CD14-positive monocyte (primary cell): ENCODE measurements around the gene BICD1. TPM values are rescaled to one million over a fixed set of nuclear protein-coding genes. Genes with fewer than 3 reads are reported as not detected.

ENCODE experiments used
- DNase-seq, 3 donors: peaks; one replicate each; pipeline ENCODE4 v3.0.0-alpha.2; 2011 to 2022
- H2AFZ ChIP-seq: 2 replicates; pipeline ENCODE4 v1.6.0; 2012; ENCODE audit warnings: mild to moderate bottlenecking, low read depth, low read length, inconsistent platforms; ENCODE audit not compliant: insufficient read depth, poor library complexity, severe bottlenecking
- H3K27ac ChIP-seq, 2 donors: 1 replicate in 1 of 2; 2 replicates in 1 of 2; pipeline ENCODE4 v1.5.1; 2012 to 2013; ENCODE audit warnings: low read length in 2 of 2, control low read depth in 1 of 2, inconsistent platforms in 1 of 2, low read depth in 1 of 2, mild to moderate bottlenecking in 1 of 2
- H3K27me3 ChIP-seq, 2 donors: one replicate each; pipeline versions ENCODE4 v1.6.0 to v1.6.1; 2011 to 2013; ENCODE audit warnings: low read length in 2 of 2; ENCODE audit not compliant: control insufficient read depth in 2 of 2, insufficient read depth in 2 of 2
- H3K36me3 ChIP-seq, 2 donors: replicated peaks in 1 of 2; 1 replicate in 1 of 2; 2 replicates in 1 of 2; pipeline versions ENCODE4 v1.5.1 to v1.6.1; 2012 to 2013; ENCODE audit warnings: low read length in 2 of 2, control low read depth in 1 of 2, inconsistent platforms in 1 of 2, mild to moderate bottlenecking in 1 of 2; ENCODE audit not compliant: insufficient read depth in 2 of 2, control insufficient read depth in 1 of 2
- H3K4me1 ChIP-seq, 2 donors: 1 replicate in 1 of 2; 2 replicates in 1 of 2; pipeline versions ENCODE4 v1.5.1 to v1.6.1; 2012 to 2013; ENCODE audit warnings: low read length in 2 of 2, control low read depth in 1 of 2, inconsistent platforms in 1 of 2, mild to moderate bottlenecking in 1 of 2, moderate library complexity in 1 of 2; ENCODE audit not compliant: insufficient read depth in 2 of 2, control insufficient read depth in 1 of 2
- H3K4me2 ChIP-seq: replicated peaks from 2 replicates; pipeline ENCODE3; 2012; ENCODE audit warnings: low read length, moderate library complexity, mild to moderate bottlenecking; ENCODE audit not compliant: poor library complexity, severe bottlenecking; ENCODE audit errors: extremely low read depth
- H3K4me3 ChIP-seq, 3 experiments: fragments of 200-600 bp in 1 of 3; sonication (generic) in 1 of 3; replicated peaks in 1 of 3; 1 replicate in 2 of 3; 2 replicates in 1 of 3; pipeline ENCODE4 v1.5.1; 2011 to 2013; ENCODE audit warnings: low read length in 3 of 3, mild to moderate bottlenecking in 3 of 3, control low read depth in 2 of 3, low read depth in 2 of 3, inconsistent platforms in 1 of 3, moderate library complexity in 1 of 3
- H3K79me2 ChIP-seq: 2 replicates; pipeline ENCODE4 v1.6.0; 2012; ENCODE audit warnings: mild to moderate bottlenecking, control low read depth, inconsistent platforms, low read length, moderate library complexity; ENCODE audit not compliant: insufficient read depth
- H3K9ac ChIP-seq: 2 replicates; pipeline ENCODE4 v1.6.0; 2017; ENCODE audit warnings: low read length, mild to moderate bottlenecking; ENCODE audit not compliant: insufficient read depth, poor library complexity, severe bottlenecking
- H3K9me3 ChIP-seq, 2 donors: replicated peaks in 1 of 2; 1 replicate in 1 of 2; 2 replicates in 1 of 2; pipeline versions ENCODE4 v1.5.1 to v1.6.1; 2012 to 2013; ENCODE audit warnings: low read length in 2 of 2, control low read depth in 1 of 2; ENCODE audit not compliant: control insufficient read depth in 1 of 2, insufficient read depth in 1 of 2
- H4K20me1 ChIP-seq: 2 replicates; pipeline ENCODE4 v1.6.0; 2012; ENCODE audit warnings: mild to moderate bottlenecking, low read length, control low read depth, moderate library complexity; ENCODE audit not compliant: insufficient read depth
- H3K27ac Mint-ChIP-seq, 7 donors: one replicate each; pipeline ENCODE4 v1.8.0; 2020; ENCODE audit warnings: mild to moderate bottlenecking in 7 of 7, mixed read lengths in 7 of 7, moderate library complexity in 6 of 7, inconsistent platforms in 2 of 7
- H3K27me3 Mint-ChIP-seq, 3 donors: one replicate each; pipeline ENCODE4 v1.8.0; 2021 to 2022; ENCODE audit warnings: low read depth in 3 of 3, mild to moderate bottlenecking in 3 of 3, mixed read lengths in 3 of 3, moderate library complexity in 3 of 3, inconsistent platforms in 1 of 3
- H3K36me3 Mint-ChIP-seq, 2 donors: one replicate each; pipeline ENCODE4 v1.8.0; 2020; ENCODE audit warnings: mixed read lengths in 2 of 2, inconsistent platforms in 1 of 2, mild to moderate bottlenecking in 1 of 2
- H3K4me1 Mint-ChIP-seq: one replicate; pipeline ENCODE4 v1.8.0; 2020; ENCODE audit warnings: mild to moderate bottlenecking, mixed read lengths
- H3K4me3 Mint-ChIP-seq, 2 donors: one replicate each; pipeline ENCODE4 v1.8.0; 2020; ENCODE audit warnings: mild to moderate bottlenecking in 2 of 2, mixed read lengths in 2 of 2, moderate library complexity in 1 of 2
- H3K9me3 Mint-ChIP-seq, 7 donors: one replicate each; pipeline ENCODE4 v1.8.0; 2020 to 2022; ENCODE audit warnings: mixed read lengths in 7 of 7, mild to moderate bottlenecking in 6 of 7, moderate library complexity in 6 of 7, inconsistent platforms in 2 of 7
- CTCF ChIP-seq: fragments of 200-600 bp; IDR thresholded peaks from one replicate; pipeline ENCODE4 v1.8.0; 2022; ENCODE audit warnings: antibody characterized with exemption, mild to moderate bottlenecking
- WGBS: methylation state at CpG from one replicate; pipeline ENCODE4 v1.1.5; 2013; ENCODE audit warnings: missing lambda C conversion rate; ENCODE audit not compliant: insufficient coverage; 5-methylcytosine and 5-hydroxymethylcytosine counted together
- intact Hi-C, 2 donors: fragments of 100-400 bp; cut with micrococcal nuclease; formaldehyde crosslinking; loops; one replicate each; pipeline versions ENCODE4 v1.15.0 to v1.15.1; 2023
- polyA plus RNA-seq, 3 donors: library from polyadenylated mRNA; depleted of rRNA in 1 of 3; unstranded in 2 of 3; stranded (reverse) in 1 of 3; fragments of 300-500 nt in 2 of 3; fragments of >200 nt in 1 of 3; fragmentation: Illumina TruSeq in 2 of 3; gene quantifications; 1 replicate in 2 of 3; 2 replicates in 1 of 3; pipeline ENCODE4 v1.2.3, GENCODE V29; 2012 to 2021

BICD1 gene
- polyA plus RNA-seq, 3 donors = 0.55 to 2.1 (median 1.6) TPM

DNA sequence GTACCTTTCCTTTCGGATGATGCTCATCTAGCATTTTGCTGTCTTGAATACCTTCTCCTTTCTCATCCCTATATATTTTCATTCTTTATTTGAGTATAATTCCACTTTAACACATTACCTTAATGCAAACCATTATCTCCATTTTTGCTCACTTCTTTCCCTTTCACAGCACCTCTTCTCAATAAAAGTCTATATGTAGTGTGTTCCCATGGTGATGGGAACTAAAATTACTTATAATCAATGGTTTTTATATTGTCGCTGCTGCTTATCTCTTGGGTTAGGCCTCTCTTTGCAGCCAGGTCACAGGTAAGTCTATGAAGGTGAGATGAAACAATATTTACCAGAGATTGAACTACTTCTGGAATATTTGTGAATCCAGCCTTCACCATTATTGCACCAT is 171.1 kb downstream of the BICD1 start:
- Histone ChIP-seq H3K9me3 (no peaks in the 10 kb centered on the region), H3K9ac (no peak overlapping the region), H3K4me3 (no peak overlapping the region), H3K27ac (no peak overlapping the region), H3K27me3 (no peaks in the 10 kb centered on the region), H3K4me1 (no peaks in the 10 kb centered on the region), H3K36me3 (no peaks in the 10 kb centered on the region), H4K20me1 (no peaks in the 10 kb centered on the region), H2AFZ (no peak overlapping the region), H3K79me2 (no peaks in the 10 kb centered on the region), H3K4me2 (no peak overlapping the region)
- no peak for TF ChIP-seq CTCF
- no peak overlapping the region for H3K4me3 Mint-ChIP-seq
- peaks cover 0 to 5% (median 2%) of the 10 kb centered on the region in 7 donors for H3K9me3 Mint-ChIP-seq
- peaks cover 0 to 2% (median 0%) of the 10 kb centered on the region in 3 donors for H3K27me3 Mint-ChIP-seq
- no peaks in the 10 kb centered on the region for H3K36me3 Mint-ChIP-seq
- intact Hi-C loops = no loop called here
- DNase-seq = no peak
- no CpG with 5 or more reads among the region's 2 CpGs for WGBS
- peaks cover 8% of the 10 kb centered on the region for H3K4me1 Mint-ChIP-seq
- no peak overlapping the region for H3K27ac Mint-ChIP-seq

DNA sequence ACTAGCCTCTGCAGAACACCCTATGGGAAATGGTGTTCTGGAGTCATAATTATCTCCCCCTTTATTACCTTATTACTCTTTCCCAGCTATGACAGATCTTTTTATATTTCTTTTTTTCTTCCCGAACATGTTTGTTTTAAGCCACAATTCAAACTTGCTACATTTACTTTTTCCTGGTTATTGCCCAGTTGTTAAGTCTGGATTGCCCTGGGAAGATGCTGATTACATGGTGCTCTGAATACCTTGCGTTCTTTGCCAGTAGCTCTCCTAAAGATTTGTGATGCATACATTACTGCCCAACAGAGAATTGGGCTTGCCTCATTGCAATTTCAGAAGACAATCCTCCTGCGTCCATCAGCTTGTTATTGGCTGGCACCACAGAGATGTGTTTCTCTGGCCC is 174.5 kb downstream of the BICD1 start:
- Mint-ChIP-seq H3K36me3 (no peaks in the 10 kb centered on the region), H3K27ac (no peak overlapping the region), H3K27me3 (no peaks in the 10 kb centered on the region), H3K9me3 (peaks cover 0 to 4% (median 0%) of the 10 kb centered on the region in 7 donors), H3K4me1 (no peaks in the 10 kb centered on the region), H3K4me3 (no peak overlapping the region)
- no peak for TF ChIP-seq CTCF
- Histone ChIP-seq H3K36me3 (no peaks in the 10 kb centered on the region), H3K9me3 (no peaks in the 10 kb centered on the region), H3K27me3 (no peaks in the 10 kb centered on the region), H3K4me2 (no peak overlapping the region), H4K20me1 (no peaks in the 10 kb centered on the region), H3K9ac (no peak overlapping the region), H3K79me2 (no peaks in the 10 kb centered on the region), H3K27ac (no peak overlapping the region), H3K4me1 (no peaks in the 10 kb centered on the region), H3K4me3 (no peak overlapping the region), H2AFZ (no peak overlapping the region)
- WGBS = 86% methylated on average over 1 of the region's 3 CpGs
- DNase-seq = no peak
- intact Hi-C loops = no loop called here
